Esophagus mucosa (tissue), 1 donor: ENCODE data around the gene FHIT. TPM values are rescaled to one million over a fixed set of nuclear protein-coding genes. Genes with fewer than 3 reads are reported as not detected.

Source experiments
- ATAC-seq: fragments of 200-7000 bp; cut with Tn5 transposase; one replicate; pipeline ENCODE4 v1.9.1; 2020
- total RNA-seq: library from RNA; stranded (reverse); gene quantifications from one replicate; pipeline ENCODE4 v1.2.4, GENCODE V29; 2023
- donor health status: DM: yes; HTN: yes; CAD: no.

FHIT gene
- total RNA-seq, 1 donor from 2014 or later = 10.5 TPM

DNA sequence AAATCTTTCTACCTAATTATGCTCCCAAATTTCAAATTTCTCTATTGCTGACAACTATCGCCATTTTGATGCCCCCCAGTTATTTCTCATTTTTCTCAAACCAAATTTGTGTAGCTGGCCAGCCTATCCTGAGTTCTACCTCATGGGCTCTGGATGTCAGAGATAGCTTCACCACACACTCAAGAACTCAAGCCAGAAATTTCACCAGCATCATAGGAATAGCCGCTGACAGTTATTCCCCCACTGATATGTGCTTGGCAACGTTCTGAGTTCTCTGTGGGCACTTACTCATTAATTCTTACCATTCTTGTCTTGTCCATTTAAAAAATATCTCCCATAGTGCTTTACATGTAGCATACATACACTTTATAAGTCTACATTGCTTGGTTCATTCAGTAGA lies 264.7 kb downstream of the FHIT start:
- no peak for ATAC-seq

DNA sequence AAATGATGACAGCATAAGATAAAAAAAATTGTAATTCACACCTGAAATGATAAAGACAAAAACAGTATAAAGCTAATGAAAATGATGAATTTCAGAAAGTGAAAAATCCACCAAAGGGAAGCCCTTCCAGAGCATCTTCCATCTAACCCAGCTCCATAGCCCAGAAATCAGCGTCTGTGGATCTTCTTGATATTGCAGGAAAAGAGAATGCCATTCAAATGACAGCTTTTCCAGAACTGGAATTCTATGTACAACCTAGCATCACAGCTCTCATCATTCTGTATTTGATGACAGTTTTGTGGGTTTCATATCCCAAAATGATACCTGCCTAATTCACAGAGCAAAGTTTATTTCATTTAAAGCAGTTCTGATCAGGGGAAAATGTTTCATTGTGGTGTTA lies 267.3 kb downstream of the FHIT start:
- no peak for ATAC-seq

DNA sequence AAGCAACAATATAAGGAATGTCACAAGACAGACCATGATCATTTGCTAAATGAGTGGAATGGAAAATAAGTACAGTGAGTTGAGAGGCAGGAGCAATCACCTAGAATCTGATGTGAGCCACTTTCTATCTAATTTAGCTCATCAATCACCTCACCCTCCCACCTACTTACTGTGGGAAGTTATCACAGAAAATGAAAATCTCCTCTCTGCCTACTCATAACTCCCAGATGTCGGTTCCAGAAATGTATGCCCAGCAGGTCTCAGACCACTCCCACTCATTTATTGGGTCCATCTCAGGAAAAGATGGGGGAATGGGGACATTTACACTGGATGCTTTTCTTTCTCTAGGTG lies 270.9 kb downstream of the FHIT start:
- ATAC-seq = no peak

DNA sequence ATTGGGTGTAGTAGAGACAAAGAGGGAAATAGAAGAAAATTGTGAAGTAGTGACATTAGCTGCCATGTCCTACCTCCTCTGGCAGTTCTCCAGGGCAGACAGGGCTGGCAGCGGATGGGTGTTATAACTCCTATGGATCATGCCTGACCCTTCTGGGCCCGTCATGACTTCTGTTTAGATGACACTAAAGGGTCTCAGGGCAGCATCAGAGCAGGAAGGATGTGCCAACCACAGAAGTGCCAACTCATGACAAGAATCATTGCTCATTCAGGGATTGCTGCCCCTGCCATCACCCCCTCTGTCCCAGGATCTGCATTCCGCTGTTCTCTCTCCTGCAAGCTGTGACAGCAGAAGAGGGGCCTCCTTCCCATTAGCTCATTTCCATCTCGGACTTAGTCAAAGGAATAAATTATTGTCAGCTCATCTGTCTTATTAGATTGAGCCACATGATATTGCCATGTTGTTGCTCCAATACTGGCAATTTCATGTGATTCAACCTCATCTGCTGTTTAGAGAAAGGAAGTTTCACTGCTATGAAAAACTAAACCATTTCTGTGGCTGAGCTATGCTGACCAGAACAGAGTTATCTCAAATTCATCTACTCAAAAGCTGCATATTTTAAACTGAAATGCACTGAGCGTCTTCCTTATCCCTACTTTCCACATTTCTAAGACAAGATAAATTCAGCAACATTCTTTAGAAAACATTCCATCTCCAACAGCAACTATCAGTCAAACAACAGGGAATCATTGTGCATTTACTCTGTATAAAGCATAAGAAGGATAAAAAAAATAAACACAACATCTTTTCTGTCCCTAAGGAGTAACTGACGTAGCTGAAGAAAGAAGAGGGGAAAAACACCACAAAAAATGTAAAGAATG lies 271.6 kb downstream of the FHIT start:
- no peak for ATAC-seq

DNA sequence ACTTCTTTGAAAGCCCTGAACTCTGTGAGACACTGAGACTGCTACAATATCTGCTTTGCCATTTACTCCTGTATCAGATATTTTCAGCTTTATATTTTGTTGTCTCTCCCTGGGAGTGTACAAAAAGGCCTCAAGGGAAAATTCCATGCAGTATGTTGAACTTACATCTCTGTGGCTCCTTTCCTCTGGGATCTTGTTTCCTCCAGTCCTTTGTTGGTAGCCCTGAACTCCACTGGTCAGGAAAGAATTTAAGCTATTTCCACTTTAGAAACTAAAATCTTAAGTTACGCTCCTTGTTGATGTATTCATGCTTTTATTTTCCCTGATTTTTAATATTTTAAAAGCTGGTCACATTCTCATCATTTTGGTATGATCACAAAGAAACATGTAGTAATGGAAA lies 277.9 kb downstream of the FHIT start:
- ATAC-seq = no peak

DNA sequence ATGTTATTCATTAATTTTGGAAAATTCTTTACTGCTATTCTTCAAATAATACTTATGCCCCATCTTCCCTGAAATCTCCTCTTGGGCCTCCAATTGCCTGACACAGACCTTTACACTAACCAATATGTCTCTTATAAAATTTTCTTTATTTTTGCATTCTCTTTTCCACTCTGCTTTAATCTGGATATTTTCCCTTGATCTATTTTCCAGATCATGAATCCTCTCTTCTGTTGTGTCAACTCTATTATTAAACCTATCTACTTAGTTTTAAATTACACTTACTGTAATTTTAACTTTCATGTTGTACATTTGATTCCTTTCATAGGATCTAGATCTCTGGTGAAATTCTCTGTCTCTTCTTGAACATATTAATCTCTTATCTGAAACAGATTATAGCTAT lies 278.7 kb downstream of the FHIT start:
- no peak for ATAC-seq

DNA sequence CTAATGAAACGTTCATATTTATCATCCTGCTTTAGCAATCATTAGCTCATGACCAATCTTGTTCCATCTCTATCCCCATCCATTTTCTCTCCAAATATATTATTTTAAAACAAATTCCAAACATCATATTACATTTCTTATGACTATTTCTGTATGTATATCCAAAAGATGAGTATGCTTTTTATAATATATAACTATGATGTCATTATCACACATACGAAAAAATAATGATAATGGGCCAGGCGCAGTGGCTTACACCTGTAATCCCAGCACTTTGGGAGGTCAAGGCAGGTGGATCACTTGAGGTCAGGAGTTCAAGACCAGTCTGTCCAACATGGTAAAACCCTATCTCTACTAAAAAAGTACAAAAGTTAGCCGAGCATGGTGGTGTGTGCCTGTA lies 280.4 kb downstream of the FHIT start:
- no peak for ATAC-seq

DNA sequence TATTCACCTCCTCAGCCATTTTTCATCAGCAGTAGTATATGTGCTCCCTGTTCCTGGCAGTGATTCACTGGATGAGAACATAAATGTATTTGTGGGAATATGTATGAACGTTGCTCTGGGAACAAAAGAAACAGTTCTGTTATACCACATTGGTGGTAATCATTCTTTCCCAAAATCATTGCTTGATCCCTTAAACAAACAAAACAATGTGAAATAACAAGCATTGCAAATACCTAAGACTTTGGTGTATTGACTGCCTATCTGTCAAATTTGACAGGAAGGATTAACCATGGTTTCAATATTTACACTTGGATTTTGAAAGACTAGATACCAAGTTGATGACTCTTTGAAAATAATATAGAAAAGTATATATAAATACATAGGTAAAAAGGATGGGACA lies 284.1 kb downstream of the FHIT start:
- ATAC-seq = peak; percentile 87

DNA sequence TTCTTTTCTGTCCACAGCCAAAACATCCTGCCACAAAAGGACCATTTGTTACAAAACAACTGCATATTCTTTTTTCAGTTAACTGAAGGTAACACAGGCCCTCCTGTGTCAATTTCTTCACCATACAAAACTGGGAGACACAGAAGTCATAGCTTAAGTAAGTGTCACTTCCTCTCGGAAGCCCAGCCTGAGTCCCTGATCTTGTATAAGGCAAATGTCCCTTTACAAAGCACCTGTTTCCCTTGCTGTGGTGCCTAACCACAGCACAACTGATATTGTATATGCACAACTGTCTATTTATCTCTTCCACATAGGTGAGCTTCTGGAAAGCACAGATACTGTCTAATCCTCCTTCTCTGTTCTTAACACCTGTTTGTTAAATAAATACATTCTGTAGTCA lies 293.7 kb downstream of the FHIT start:
- ATAC-seq = no peak

DNA sequence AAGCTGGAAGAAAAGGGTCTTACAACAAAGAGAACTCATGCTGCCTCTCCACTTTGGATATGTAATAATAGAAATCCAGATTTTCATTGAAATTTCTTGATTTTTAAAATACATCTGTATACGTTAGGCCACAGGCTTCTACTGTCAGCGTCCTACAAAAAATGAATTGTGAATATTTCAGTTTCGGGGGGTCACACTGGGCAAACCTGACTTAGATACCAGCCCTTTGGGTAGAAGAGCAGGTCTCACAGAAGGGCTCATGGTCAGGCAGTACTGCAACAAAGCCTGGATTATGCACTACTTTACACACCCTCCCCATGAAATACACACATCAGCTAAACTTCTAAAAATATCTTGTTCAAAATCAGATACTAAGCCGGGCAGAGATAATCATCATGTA lies 294.5 kb downstream of the FHIT start:
- ATAC-seq = no peak

DNA sequence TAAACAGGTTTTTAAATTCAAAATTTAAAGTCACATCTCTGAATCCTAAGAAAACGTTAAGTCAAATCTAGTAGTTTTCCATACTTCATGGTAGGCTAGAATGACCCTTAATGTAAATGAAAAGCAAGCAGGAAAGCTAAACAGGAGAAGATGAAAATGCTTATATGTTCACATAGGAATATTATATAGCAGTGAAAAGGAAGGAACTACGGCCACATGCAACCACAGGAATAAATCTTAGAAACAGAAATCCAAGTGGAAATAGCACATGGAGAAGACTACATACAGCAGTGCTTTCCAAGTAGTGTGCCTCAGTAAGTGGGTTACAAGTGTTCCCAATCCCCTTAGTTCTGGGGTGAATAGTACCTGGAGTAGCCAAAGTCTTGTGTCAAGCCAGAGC lies 296.2 kb downstream of the FHIT start:
- ATAC-seq = no peak

DNA sequence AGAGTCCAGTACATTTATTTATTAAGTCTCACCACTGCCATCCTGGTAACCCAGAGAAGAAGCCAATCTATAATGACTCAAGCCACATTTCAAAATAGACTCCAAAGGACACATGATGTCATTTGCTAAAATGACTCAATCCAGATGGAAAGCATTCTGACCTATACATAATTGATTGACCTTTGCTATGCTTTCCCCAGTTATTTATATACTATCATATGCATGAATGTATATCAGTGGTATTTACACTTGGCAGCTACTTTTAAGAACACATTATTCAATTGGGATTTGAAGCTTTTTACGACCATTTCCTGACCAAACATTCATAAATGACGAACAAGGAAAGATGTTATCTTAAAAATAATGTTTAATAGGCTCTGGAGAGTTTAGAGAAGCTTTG lies 297.2 kb downstream of the FHIT start:
- ATAC-seq = no peak

DNA sequence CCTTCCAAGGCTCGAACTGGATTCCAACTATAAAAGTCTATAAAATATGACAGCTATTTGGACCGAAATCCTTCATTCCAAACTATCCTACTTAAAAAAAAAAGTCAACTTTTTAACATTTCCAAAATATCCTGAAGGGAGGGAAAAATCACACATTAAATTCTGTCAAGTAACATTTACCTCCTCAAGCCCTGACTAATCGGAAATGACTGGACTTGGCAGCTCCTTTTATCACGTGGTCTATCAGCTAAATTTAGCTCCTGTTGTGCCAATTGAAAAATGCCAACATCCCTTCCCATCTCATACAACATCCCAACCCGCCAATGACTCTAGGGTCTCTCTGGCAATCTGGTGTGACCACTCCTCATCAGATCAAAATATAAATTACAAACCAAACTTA lies 297.9 kb downstream of the FHIT start:
- ATAC-seq = no peak

DNA sequence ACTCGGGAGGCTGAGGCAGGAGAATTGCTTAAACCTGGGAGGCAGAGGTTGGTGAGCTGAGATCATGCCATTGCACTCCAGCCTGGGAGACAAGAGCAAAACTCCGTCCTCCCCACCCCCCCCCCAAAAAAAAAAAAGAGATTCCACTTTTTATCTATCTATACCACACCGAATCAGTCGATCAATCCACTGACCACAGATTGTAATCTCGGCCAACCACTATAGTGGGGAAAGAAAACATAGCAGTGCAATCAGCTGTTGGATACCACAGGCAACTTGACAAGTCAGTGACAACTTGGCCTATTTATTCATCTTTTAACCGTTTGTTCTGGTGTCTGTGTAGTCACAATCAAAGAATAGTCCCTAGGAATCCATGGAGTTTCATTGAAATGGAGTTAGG lies 299.2 kb downstream of the FHIT start:
- ATAC-seq = no peak

DNA sequence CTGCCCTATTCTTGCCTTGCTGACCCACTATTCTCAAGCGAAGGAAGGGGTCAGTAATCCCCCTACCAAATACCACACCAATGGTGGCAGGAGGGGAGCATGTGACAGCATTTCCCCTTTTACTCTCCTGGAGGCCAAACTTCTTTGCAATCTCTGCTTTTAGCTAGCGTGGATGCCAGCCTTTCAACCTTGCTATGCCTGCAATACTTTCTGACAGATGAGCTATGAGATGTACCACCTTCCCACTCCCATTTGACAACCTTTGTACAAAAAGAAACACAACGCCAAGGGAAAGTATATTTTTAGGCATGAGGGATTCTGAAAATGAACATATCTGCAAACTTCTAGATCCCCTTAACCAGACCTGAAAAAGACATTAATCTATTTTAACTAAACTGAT lies 302.1 kb downstream of the FHIT start:
- ATAC-seq = no peak

DNA sequence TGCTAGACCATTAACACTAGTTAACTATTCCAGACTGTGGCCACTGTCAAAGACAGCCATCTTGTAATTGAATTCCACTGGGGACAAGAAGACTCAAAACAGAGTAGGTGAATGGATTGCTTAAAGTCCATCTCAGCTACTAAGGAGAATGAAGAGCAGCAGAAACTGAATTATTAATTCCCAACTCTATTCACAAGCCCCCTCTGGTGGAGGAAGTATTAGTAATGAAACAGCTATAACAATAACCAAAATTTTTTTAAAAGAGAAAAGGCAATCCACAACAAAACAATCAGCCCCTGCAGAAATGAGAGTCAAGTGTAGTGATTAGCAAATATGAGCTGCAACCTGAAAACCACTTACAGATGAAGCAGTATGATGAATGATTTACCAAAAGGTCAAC lies 302.8 kb downstream of the FHIT start:
- ATAC-seq = no peak

DNA sequence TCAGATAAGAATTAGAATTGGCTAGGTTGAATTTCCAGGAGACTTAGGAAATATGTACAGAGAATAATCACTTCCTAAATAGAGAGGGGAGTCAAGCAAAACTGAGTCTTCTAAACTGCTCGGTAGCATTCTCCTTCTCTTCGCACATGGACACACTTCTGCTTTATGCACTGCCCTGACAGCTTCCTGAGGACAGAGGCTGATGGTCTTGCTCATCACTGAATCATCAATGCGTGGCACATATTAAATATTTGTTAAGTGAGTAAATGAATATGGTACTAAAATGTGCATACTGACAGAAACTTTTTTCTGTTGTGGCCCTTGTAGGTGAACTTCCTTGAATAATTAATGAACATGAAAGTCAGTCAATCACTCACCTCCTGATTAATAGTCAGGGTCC lies 315.5 kb downstream of the FHIT start:
- ATAC-seq = peak; percentile 67

DNA sequence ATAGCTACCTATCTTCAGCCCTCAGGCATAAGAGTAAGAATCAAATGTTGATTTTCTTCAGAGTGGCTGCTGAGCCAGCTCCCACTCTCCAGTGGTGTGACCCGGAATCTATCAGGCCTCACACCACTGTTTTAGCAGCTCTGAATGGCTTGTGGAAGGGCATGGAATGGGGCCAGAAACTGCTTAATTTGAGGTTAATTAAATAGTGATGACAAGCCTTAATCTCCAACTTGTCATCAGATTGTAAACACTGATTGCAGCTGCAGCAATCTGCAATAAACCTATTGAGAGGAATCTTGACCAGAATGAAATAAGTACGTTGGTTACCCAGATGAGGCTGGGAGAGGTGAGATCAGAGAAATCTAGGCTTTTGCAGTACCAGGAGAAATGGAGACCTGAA lies 317.4 kb downstream of the FHIT start:
- ATAC-seq = no peak

DNA sequence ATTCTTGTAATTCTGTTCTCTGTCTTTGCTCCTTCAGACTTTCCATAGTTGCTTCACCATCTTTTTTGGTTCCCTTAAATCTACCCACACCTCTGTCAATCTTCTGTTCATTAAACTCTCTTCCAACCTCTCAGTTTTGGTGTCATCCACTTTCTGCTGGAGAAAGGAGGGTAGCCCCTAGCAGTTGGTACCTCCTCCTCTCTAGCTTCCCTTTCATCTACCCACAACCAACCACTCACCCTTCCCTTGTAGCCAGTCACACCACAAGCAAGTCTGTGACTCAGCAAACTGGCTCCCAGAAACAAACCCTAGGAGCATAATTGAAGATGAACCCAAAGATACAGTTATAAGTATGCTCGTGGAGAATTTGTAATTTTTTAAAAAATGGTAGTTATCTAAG lies 318.6 kb downstream of the FHIT start:
- ATAC-seq = no peak

DNA sequence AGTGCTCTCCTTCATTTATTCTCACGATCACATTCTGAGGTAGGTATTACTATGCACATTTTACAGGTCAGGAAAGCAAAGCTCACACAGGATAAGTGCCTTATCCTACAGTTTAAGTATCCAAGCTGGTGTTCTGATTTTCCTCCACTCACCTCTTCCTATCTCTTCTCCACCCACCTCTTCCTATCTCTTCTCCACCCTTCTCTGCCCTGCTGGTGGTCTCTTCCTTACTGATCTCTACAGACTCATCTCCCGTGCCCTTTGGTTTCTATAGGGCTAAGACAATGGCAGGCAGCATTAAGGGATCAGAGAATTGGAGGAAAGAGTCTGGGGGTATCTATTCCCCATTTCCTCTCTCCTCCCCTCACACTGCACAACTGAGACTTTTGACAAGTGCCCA lies 319.1 kb downstream of the FHIT start:
- ATAC-seq = no peak

DNA sequence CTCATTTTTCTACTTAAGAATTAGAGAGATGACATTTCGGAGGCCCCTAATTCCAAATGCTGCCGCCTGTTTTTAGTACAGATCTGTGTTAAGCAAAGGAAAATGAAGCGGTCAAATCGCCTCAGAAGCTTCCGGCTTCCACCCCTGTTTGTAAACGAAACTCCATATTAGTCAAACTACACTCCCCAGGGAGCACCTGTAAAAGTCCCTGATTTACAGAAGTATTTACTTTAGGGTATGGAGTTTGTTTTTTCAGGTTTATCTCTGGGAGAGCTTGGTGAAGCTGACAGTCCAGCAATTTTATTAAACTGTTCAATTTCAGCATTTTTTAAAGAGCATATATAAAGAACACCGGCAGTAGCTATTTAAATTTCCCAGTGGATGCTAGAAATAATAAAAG lies 319.8 kb downstream of the FHIT start:
- ATAC-seq = no peak

DNA sequence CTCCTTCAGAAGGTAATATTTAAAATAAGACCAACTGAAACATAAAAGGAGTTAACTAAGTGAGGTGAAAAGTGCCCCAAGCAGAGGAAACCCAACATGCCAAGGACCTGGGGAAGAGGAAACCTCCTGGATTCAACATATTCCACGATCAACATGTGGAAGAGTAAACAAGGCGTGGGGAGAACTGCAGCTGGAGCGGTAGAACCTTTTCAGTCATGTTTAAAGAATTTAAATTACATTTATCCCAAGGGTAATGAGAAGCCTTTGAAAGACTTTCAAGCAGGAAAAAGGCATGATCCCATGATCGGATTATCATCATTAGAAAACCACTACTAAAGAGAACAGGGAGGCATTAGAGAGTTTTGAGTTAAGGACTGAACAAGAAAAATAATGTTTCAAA lies 330.7 kb downstream of the FHIT start:
- ATAC-seq = no peak

DNA sequence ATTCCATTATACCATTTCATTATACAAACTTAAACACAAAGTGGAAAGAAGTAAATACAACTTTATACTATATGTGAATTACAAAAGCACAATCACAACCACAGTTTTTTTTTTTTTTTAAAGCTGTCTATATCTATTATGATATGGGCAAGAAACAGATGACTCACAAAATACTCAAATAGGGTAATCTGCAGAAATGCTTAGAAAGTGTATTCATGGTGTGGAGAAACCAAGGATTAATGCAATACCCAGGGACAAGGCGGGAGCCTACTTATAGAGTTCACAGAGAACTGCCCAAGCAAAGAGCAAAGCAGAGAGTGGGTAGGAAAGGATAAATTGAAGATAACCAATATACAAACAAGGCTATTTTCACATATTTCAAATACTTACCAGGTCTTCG lies 332.0 kb downstream of the FHIT start:
- no peak for ATAC-seq

DNA sequence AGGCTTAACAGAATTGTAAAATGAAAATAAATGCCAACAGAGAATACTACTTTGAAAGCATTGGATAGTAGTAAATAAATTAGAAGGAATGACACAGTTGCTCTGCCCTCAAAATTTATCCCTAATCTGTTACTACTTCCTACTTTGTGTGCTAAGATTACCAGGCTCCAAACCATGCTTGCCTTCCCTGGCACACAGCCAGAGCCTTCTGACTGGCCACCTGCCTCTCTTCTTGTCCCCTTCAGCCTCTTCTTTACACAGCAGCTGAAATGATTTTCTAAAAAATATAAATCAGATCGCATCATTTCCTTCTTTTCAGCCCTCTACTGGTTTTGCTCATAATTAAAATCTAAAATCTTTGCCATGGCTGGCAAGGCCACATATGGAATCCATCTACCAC lies 334.1 kb downstream of the FHIT start:
- ATAC-seq = no peak

DNA sequence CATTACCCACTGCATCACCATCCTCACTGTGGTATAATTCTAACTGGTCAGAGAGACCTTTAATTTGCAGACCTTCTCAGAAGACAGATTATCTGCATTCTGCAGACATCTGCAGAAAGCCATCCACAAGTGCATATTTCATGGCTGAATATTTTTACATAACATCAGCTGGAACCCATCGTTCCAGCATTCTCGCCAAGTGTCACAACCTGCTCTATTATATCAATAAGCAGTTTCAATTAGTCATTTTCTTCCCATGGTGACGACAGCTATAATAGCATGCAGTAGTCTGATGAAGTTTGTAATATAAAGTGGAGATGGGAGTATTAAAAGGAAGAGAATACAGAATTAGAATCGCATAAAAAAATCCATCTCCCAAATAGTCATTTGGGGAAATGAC lies 334.7 kb downstream of the FHIT start:
- no peak for ATAC-seq
